ENCODE results near the gene MLPH. TPM values are rescaled to one million over a fixed set of nuclear protein-coding genes. Genes with fewer than 3 reads are reported as not detected.

The MLPH gene
- total RNA-seq, result 6.5 TPM

- DNase-seq, result no peak
Observed at GRCh38 chr2:237486819-237487448, at the start of gene MLPH. MLPH (plus strand) TSS chr2:237487251; CDS start chr2:237493427, 6,176 bp downstream.

- no peak for DNase-seq
Observed at GRCh38 chr2:237437566-237437965, 49.5 kb upstream of the MLPH start.

GRCh38 chr2:237438080-237438940 is 48.7 kb upstream of the MLPH start:
- DNase-seq, result no peak

- DNase-seq, result no peak
Observed at GRCh38 chr2:237440819-237441281, 46.2 kb upstream of the MLPH start.

GRCh38 chr2:237441605-237442274 is 45.3 kb upstream of the MLPH start:
- DNase-seq, result peak; percentile 83

GRCh38 chr2:237444071-237444470 is 43.0 kb upstream of the MLPH start:
- no peak for DNase-seq

- no peak for DNase-seq
Observed at GRCh38 chr2:237445611-237446337, 41.3 kb upstream of the MLPH start.

- no peak for DNase-seq
Observed at GRCh38 chr2:237446338-237446665, 40.7 kb upstream of the MLPH start.

GRCh38 chr2:237447496-237447895 is 39.6 kb upstream of the MLPH start:
- DNase-seq, result no peak

GRCh38 chr2:237448171-237448570 is 38.9 kb upstream of the MLPH start:
- DNase-seq, result no peak

- DNase-seq, result no peak
Observed at GRCh38 chr2:237448626-237449025, 38.4 kb upstream of the MLPH start.

GRCh38 chr2:237449193-237449881 is 37.7 kb upstream of the MLPH start:
- DNase-seq, result no peak

GRCh38 chr2:237450108-237450507 is 36.9 kb upstream of the MLPH start:
- DNase-seq, result no peak

GRCh38 chr2:237450583-237450982 is 36.5 kb upstream of the MLPH start:
- DNase-seq, result no peak

- peak; percentile 48 for DNase-seq
Observed at GRCh38 chr2:237451643-237452469, 35.2 kb upstream of the MLPH start.

GRCh38 chr2:237452861-237453260 is 34.2 kb upstream of the MLPH start:
- DNase-seq, result no peak

- DNase-seq, result no peak
Observed at GRCh38 chr2:237453671-237454070, 33.4 kb upstream of the MLPH start.

GRCh38 chr2:237455764-237456163 is 31.3 kb upstream of the MLPH start:
- no peak for DNase-seq

GRCh38 chr2:237456200-237456843 is 30.7 kb upstream of the MLPH start:
- DNase-seq, result peak; percentile 81

- no peak for DNase-seq
Observed at GRCh38 chr2:237457388-237457941, 29.6 kb upstream of the MLPH start.

All from skin of body (tissue), 2 donors.